Spinal cord (tissue), 10 donors: ENCODE data around the gene LCN9. TPM values are rescaled to one million over a fixed set of nuclear protein-coding genes. Genes with fewer than 3 reads are reported as not detected.
"Not testable (repeated sequence)": the region's sequence is repeated elsewhere in the genome, so short reads cannot be mapped to it uniquely, and the experiment has no call there.

ENCODE experiments used
- DNase-seq, 6 donors: peaks; one replicate each; pipeline versions ENCODE4 v3.0.0 to v3.0.0-alpha.2; 2013 to 2015; ENCODE audit warnings: low spot score in 6 of 6, low read depth in 4 of 6
- H3K27ac ChIP-seq: one replicate; pipeline ENCODE4 v1.5.1; 2013; ENCODE audit warnings: low read depth, low read length, control low read depth
- H3K27me3 ChIP-seq: one replicate; pipeline ENCODE4 v1.6.1; 2013; ENCODE audit warnings: low read length; ENCODE audit not compliant: control insufficient read depth, insufficient read depth
- H3K36me3 ChIP-seq: one replicate; pipeline ENCODE4 v1.6.1; 2013; ENCODE audit warnings: low read length; ENCODE audit not compliant: control insufficient read depth, insufficient read depth
- H3K4me1 ChIP-seq: one replicate; pipeline ENCODE4 v1.6.1; 2013; ENCODE audit warnings: low read length; ENCODE audit not compliant: control insufficient read depth, insufficient read depth
- H3K4me3 ChIP-seq: one replicate; pipeline ENCODE4 v1.5.1; 2013; ENCODE audit warnings: low read depth, low read length, control low read depth
- H3K9me3 ChIP-seq: one replicate; pipeline ENCODE4 v1.6.1; 2013; ENCODE audit warnings: low read length; ENCODE audit not compliant: control insufficient read depth, insufficient read depth
- WGBS: methylation state at CpG from one replicate; pipeline ENCODE4 v1.1.5; 2013; ENCODE audit warnings: missing lambda C conversion rate; ENCODE audit not compliant: insufficient coverage; 5-methylcytosine and 5-hydroxymethylcytosine counted together
- polyA plus RNA-seq, 2 donors: library from polyadenylated mRNA; unstranded; fragments of 120-200 nt; gene quantifications; one replicate each; pipeline ENCODE4 v1.2.1, GENCODE V29; 2013; ENCODE audit not compliant: insufficient read length in 2 of 2
- total RNA-seq, 2 donors: library from RNA; depleted of rRNA in 1 of 2; stranded (reverse); fragments of 120-200 nt in 1 of 2; fragments of >200 nt in 1 of 2; gene quantifications; one replicate each; pipeline versions ENCODE4 v1.2.3 to v1.2.4, GENCODE V29; 2013 to 2014
- donor health status: healthy.

Gene LCN9
- total and polyA plus RNA-seq, 4 donors: not detected

- peaks cover 2% of the 10 kb centered on the region for H3K27me3 ChIP-seq
- H3K36me3 ChIP-seq: no peaks in the 10 kb centered on the region
- H3K27ac ChIP-seq: no peak overlapping the region
- DNase-seq: no peak
- no peaks in the 10 kb centered on the region for H3K9me3 ChIP-seq
- H3K4me1 ChIP-seq: no peaks in the 10 kb centered on the region
- no peak overlapping the region for H3K4me3 ChIP-seq
- 81% methylated on average over 7 of the region's 8 CpGs for WGBS
Observed at GRCh38 chr9:135618866-135619598, 44.1 kb upstream of the LCN9 start.

DNA sequence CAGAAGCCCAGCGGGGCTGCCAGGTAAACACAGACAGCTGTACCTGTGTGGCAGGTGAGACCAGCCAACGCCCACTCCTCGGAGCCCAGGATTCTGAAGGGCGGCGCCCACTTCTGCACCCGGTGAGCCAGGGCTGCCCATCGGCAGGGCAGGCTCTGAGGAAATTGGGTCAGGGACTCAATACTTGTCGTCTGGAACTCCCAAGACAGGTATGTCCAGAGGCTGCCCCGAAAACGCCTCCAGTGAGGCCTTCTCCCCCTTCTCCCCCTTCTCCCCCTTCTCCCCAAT lies 43.6 kb upstream of the LCN9 start:
- WGBS: 87% methylated on average over 3 of the region's 10 CpGs
- Histone ChIP-seq H3K9me3 (no peaks in the 10 kb centered on the region), H3K27ac (no peak overlapping the region), H3K4me3 (no peak overlapping the region), H3K36me3 (no peaks in the 10 kb centered on the region), H3K27me3 (peaks cover 2% of the 10 kb centered on the region), H3K4me1 (no peaks in the 10 kb centered on the region)
- DNase-seq: no peak

GRCh38 chr9:135620558-135620957 lies 42.6 kb upstream of the LCN9 start:
- Histone ChIP-seq H3K4me3 (no peak overlapping the region), H3K36me3 (no peaks in the 10 kb centered on the region), H3K9me3 (no peaks in the 10 kb centered on the region), H3K27me3 (peaks cover 2% of the 10 kb centered on the region), H3K27ac (no peak overlapping the region), H3K4me1 (no peaks in the 10 kb centered on the region)
- 70% methylated on average over 4 of the region's 7 CpGs for WGBS
- DNase-seq: no peak

DNA sequence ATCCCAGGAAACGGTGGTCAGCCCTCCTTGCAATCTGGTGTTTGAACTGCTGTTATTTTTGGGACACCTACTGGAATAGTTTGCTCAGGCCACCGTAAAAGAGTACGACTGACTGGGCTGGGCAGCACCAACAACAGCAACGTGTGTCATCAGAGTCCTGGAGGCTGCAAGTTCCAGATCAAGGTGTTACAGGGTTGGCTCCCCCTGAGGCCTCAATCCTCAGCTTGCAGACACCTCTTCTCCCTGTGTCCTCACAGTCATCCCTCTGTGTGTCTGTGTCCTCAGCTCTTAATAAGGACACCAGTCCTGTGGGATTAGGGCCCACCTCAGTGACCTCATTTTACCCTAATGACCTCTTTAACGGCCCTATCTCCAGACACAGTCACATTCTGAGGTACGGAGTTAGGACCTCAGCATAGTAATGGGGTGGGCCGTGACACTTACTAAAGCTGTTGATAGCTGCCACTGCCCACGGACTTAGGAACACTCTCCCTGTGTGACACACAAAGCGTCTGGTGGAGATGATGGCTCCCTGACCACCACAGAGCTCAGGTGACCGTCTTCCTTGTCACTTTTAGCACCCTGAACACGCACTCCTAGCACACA lies 40.6 kb upstream of the LCN9 start:
- H3K27ac ChIP-seq: no peak overlapping the region
- no peaks in the 10 kb centered on the region for H3K4me1 ChIP-seq
- 69% methylated on average over 10 of the region's 11 CpGs for WGBS

DNA sequence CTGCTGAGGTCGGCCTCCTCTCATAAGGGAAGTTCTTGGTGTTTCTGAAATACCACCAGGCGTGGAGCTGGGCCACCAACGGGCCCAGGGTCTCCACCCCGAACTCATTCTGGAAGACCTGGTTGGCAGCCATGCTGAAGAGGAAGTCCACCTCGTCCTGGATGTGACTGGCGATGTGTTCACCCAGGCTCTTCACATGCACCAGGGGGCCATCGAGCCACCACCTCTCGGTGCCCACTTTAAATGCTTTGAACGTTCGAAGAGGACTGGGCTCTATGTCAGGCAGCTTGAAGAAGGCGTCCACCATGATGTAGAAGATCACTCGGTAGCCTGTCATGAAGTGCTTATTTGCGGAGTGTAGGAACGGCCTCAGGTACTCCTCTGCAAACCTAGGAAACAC lies 38.8 kb upstream of the LCN9 start:
- 87% methylated on average over 10 of the region's 14 CpGs for WGBS
- Histone ChIP-seq H3K27ac (no peak overlapping the region), H3K4me3 (no peak overlapping the region), H3K4me1 (no peaks in the 10 kb centered on the region), H3K27me3 (peaks cover under 1% of the 10 kb centered on the region), H3K9me3 (no peaks in the 10 kb centered on the region), H3K36me3 (no peaks in the 10 kb centered on the region)
- no peak for DNase-seq

More for the DNA sequence above, 40.6 kb upstream of the LCN9 start:
- Histone ChIP-seq H3K9me3 (no peaks in the 10 kb centered on the region), H3K36me3 (no peaks in the 10 kb centered on the region), H3K27me3 (peaks cover 2% of the 10 kb centered on the region), H3K4me3 (no peak overlapping the region)
- DNase-seq: no peak

GRCh38 chr9:135632841-135633240 lies 30.3 kb upstream of the LCN9 start:
- Histone ChIP-seq H3K4me3 (no peak overlapping the region), H3K36me3 (no peaks in the 10 kb centered on the region), H3K4me1 (no peaks in the 10 kb centered on the region), H3K9me3 (no peaks in the 10 kb centered on the region), H3K27ac (no peak overlapping the region), H3K27me3 (no peaks in the 10 kb centered on the region)
- WGBS: 96% methylated on average over 6 of the region's 10 CpGs
- DNase-seq: no peak

DNA sequence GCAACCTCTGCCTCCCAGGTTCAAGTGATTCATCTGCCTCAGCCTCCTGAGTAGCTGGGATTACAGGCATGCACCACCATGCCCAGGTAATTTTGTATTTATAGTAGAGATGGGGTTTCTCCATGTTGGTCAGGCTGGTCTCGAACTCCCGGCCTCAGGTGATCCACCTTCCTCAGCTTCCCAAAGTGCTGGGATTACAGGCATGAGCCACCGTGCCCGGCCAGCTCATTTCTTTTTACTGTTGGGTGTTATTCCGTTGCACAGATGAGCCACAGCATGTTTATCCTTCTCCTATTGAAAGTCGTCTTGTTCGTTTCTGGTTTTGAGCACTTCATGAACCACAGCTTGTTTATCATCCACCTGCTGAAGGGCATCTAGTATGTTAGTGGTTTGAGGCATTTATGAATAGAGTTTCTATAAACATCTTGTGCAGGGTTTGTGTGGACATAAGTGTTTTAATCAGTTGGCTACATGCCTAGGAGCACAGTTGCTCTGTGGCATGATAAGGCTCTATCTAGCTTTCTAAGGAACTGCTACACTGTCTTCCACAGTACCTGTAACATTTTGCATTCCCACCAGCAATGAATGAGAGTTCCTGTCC lies 26.1 kb upstream of the LCN9 start:
- WGBS: 90% methylated on average over 5 of the region's 7 CpGs

DNA sequence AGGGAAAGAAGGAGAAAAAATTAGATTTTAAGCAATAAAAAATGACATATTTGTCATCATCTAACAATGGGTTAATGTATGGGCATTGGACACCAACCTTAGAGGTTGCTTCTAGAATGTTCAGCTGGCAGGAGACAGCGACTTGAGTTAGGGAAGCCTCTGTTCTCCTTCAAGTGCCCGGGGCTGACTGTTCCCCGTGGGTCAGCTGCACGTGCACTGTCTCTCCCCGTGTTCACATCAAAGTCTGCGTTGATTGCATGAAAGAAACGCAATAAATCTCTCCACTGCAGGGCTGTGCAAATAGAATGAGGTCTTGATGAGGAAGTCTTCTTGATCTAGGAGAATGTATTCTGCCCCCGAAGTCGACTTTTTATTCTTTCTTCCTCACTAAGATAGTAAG lies 23.9 kb upstream of the LCN9 start, which contains the start of gene GLT6D1:
TSS of gene GLT6D1 (minus strand) at position 345 of the 400 bp plus-strand sequence. CDS start 353 bp downstream, outside the sequence.
- Histone ChIP-seq H3K27me3 (no peaks in the 10 kb centered on the region), H3K9me3 (no peaks in the 10 kb centered on the region), H3K36me3 (no peaks in the 10 kb centered on the region), H3K27ac (no peak within 1 kb of the TSS), H3K4me1 (no peaks in the 10 kb centered on the region), H3K4me3 (no peak within 1 kb of the TSS)
- WGBS: 47% methylated on average over 4 of the region's 9 CpGs
- DNase-seq: peak in 1 of 6 donors; percentile 1

More for the DNA sequence above, 26.1 kb upstream of the LCN9 start:
- not testable (repeated sequence) for H3K27me3 ChIP-seq, H3K9me3 ChIP-seq, H3K4me1 ChIP-seq, H3K27ac ChIP-seq, H3K4me3 ChIP-seq, H3K36me3 ChIP-seq
- peak in 1 of 6 donors; percentile 59 for DNase-seq

DNA sequence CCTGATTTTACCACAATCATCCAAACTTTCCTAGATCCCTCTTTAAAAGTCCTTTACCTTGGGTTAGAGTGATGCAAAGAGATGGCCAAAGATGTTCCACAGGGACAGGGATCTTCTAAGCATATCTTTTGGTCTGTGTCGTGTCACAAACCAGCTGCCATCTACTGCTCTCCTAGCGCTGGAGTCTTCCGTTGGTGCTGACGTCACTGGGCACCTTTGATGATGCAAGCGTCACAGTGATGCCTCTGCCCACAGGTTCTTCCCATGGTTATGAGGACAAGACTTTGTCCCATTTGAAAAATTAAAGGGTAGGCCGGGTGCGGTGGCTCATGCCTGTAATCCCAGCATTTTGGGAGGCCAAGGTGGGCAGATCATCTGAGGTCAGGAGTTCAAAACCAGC lies 22.1 kb upstream of the LCN9 start:
- 84% methylated on average over 5 of the region's 7 CpGs for WGBS

DNA sequence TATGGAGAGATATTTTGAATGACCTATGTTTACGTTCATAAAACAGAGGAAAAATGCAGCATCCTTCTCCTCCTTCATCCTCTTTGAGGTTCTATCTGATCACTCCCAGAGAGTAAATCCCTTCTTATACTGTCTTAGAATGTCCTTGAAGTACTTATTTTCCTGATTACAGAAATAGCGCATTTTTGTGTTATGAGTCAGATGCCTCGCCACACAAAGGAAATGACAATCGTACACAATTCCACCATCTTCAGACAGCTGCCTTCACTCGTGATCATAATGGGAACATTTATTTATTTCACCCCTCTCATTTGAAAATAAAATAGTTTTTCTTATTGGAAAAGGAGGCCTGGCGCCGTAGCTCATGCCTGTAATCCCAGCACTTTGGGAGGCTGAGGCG lies 21.4 kb upstream of the LCN9 start:
- Histone ChIP-seq H3K27me3 (no peaks in the 10 kb centered on the region), H3K4me1 (no peaks in the 10 kb centered on the region), H3K27ac (no peak overlapping the region), H3K4me3 (no peak overlapping the region), H3K36me3 (no peaks in the 10 kb centered on the region), H3K9me3 (peaks cover 3% of the 10 kb centered on the region)
- DNase-seq: no peak
- 80% methylated on average over 1 of the region's 8 CpGs for WGBS

More for the DNA sequence above, 22.1 kb upstream of the LCN9 start:
- DNase-seq: no peak
- Histone ChIP-seq H3K9me3 (peaks cover 3% of the 10 kb centered on the region), H3K36me3 (no peaks in the 10 kb centered on the region), H3K27ac (no peak overlapping the region), H3K4me1 (no peaks in the 10 kb centered on the region), H3K27me3 (no peaks in the 10 kb centered on the region), H3K4me3 (no peak overlapping the region)
